Measurements from ENCODE around the gene PDE4B.
A peak's percentile ranks its signal among the peaks of the same experiment; 100 is the strongest.

The PDE4B gene

GRCh38 chr1:65792669-65793358 is at the start of gene PDE4B:
Gene PDE4B (plus strand): TSS chr1:65792895.
- no peak for DNase-seq (ENCODE audit: low spot score)

- no peak for DNase-seq (ENCODE audit: low spot score)
These were observed 48.0 kb upstream of the PDE4B start for GRCh38 chr1:65744731-65745130.

GRCh38 chr1:65751961-65752360 is 40.7 kb upstream of the PDE4B start:
- DNase-seq (ENCODE audit: low spot score) = no peak

DNA sequence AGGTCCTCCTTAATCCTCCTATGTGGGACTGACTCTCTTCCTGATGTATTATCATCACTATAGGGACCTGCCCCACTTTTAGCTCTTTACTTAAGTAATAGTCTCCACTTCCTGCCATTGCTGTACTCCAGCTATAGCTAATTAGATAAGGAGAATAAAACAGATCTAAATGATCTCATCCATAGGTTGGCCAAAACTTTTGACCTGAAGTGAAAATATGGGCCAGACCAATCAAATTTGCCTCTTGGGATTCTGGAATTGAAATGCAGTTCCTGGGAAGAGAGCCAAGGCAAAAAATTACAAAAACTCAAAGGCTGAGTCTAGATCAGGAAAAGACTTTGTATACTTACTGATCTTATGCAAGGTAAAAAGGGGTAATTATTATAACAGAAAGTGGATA is 36.1 kb upstream of the PDE4B start:
- no peak for DNase-seq (ENCODE audit: low spot score)

GRCh38 chr1:65757531-65757930 is 35.2 kb upstream of the PDE4B start:
- DNase-seq (ENCODE audit: low spot score) = no peak

DNA sequence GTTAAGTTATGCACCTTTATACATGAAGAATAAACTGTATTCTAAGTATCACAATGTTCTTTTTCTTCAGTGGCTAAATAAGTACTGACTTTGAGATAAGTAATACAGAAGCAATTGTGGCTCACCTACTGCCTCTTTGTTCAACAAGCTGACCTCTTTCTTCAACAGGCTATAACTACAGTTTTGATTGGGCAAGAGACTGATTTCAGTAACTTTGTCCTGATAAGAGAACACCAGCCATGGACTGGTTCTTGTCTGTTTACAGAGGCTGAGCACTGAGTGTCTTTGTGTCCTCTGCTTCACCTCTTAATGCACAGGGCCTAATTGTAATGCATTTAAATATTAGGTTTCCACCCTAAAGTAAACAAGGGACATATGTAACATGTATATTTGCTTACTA is 34.6 kb upstream of the PDE4B start:
- DNase-seq (ENCODE audit: low spot score) = no peak

DNA sequence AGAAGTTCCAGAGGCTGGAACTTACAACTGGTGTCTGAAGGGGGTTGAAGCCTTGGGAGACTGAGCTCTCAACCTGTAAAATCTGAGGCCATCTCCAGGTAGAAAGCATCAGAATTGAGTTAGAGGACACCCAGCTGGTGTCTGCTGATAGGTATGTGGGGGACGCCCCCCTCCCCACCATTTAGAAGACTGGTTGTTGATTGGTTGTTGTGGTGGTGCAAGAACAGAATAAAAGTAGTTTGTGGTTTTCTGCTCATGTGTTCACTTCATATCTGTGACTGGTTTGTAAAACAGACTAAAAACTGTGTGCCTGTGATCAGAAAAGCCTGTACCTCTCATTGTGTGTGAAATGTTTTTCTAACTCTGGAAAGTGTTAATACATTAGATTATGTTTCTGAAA is 33.2 kb upstream of the PDE4B start:
- no peak for DNase-seq (ENCODE audit: low spot score)

DNA sequence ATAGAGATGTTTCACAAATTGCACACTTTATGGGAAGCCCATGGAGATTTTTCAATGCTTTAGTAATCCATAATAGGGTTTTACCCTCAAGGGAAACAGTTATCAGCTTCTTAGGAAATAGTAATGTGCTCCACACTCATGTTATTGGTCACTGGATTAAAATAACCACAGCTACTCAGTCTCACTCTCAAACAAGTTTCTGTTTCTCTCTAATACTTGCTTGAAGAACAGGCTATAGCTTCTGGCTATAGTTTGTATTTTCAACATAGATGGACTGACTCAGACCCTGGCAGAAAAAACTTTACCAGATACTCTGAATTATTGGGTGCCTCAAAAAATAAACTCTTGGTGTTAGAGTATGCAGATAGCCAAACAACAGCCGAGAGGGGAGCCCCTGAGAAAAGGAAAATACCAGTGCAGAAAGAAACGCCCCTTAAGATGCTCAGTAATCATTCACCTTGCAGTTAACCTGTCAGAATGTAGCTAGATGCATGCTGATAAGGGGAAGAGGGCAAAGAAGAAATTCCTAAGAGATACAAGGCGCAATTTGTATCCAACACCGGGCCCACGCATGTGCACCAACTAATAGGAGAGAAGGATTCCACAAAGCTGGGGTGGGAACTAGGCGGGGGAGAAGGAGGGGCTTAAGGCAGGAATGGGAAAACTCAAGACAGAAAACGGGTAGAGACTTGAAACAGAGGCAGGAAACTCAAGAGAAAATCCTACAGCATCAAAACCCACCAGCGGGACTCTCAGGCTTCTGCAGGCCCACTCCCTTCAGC is 30.4 kb upstream of the PDE4B start:
- DNase-seq (ENCODE audit: low spot score) = no peak

- no peak for DNase-seq (ENCODE audit: low spot score)
These were observed 28.6 kb upstream of the PDE4B start for GRCh38 chr1:65764052-65764451.

- no peak for DNase-seq (ENCODE audit: low spot score)
These were observed 27.1 kb upstream of the PDE4B start for GRCh38 chr1:65765631-65766030.

- DNase-seq (ENCODE audit: low spot score) = no peak
These were observed 23.1 kb upstream of the PDE4B start for GRCh38 chr1:65769636-65770035.

DNA sequence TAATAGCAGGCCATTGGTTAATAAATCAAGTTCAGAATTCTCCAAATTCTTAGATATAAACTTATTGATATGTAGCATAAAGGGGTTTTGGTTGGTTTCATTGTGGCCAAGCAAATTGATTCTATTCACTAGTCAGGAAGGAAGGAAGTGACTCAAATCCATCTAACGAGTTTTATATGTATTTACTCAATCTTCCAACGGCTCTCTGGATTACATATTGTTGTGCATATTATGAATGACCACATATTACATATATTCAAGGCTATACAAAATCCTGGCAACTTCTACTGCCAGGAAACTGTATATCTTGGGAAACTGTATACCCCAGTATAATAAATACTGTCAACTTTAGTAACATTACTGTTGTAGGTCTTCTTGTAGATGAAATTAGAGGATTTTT is 20.1 kb upstream of the PDE4B start:
- DNase-seq (ENCODE audit: low spot score) = no peak

DNA sequence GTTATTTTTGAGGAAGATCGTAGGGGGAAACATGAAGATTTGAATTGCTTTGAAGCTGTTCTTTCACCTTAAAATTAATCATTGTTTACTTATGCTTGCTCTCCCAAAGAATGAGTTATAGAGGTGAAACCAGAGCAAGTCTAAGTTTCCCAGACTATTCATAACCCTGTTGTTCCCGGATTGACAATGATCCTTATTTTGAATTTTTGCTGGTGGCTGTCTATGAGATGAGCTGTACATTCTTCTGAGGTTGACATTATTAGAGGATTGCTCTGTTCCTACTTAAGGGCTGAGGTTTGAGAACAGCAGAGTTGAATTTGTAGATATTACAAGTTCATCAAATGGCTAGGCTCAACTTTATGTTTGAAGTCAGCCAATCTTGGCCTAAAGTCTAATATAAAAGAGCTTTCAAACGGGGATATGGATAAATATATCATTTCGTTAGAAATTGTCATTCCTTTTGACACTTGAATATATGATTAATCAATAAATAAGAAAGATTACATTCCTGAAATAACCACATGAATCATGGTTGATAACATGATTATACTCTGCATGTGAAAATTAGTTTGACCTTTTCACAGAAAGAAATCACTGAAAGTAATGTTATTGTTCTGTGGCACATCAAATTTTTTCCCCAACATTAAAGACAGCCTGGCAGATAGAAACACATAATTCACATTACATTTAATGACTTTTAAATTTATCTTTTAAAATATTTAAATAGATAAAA is 19.1 kb upstream of the PDE4B start:
- no peak for DNase-seq (ENCODE audit: low spot score)

DNA sequence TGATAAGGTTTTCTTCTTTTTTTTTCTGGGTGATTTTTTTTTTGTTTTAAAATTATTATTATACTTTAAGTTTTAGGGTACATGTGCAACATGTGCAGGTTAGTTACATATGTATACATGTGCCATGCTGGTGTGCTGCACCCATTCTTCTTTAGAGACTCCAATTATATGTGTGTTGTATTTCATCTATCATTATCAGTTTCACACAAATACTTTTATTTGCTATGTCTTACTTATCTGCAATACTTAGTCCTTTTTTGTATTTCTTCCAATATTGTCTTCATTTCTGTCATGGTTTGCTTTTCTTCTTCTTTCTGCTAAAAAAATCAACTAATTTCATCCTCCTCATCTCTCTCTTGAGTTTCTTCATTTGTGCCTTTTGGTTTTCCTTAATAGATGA is 3.9 kb upstream of the PDE4B start:
- no peak for DNase-seq (ENCODE audit: low spot score)

- DNase-seq (ENCODE audit: low spot score) = no peak
These were observed 1.3 kb upstream of the PDE4B start for GRCh38 chr1:65791396-65791795.

DNA sequence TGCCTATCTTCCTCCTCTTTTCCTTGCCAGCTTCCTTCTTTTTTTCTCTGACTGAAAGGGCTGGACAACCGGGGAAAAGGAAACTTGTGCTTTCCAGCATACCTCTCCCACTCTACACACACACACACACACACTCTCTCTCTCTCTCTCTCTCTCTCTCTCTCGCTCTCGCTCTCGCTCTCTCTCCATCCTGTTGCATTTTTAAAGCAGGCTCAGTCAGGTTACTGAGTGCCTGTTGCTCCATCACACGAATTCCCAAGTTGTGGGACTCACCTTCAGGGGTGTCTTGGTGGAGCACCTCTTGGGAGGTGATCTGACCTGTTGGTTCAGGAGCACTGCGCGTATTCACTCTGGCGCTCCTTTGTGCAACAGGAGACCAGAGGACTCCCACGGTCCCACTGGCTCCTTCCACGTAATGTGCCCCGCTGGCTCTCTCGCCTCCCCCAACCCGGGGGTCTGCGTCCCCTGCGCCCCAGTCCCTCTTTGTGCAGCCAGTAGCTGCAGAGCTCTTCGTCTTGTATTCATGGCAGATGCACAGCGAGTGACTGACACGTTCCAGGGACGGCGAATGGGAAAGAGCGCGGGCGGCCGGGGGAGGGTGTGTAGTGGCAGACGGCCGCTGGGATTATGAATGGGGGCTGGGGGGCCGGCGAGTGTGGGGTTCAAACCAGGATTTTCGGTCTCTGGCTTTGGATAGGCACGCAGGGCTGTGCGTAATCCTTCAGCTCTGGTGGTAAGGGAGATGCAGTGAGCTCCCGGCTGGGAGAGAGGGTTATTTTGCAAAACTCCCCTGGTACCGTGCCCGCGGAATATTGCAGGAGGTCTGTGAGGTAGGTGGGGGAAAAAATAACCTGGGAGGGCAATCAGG is 660 bp upstream of the PDE4B start:
- no peak for DNase-seq (ENCODE audit: low spot score)

DNA sequence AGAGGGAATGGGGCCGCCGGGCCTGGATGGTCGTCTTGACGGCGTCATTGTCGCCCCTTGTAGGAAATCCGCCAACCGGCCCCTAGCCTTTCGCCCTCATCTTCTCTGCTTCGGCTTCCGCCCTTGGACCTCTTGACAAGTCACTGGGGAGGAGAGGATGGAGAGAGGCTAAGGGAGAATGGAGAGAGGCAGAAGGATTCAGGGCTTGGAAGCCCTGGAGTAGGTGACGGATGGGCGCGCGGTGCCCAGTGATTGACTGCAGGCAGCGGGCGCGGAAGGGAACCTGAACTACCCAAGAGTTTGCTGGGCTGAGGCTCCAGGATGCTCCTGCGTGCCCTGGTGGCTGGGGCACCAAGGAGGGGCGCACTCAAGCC is 651 bp downstream of the PDE4B start:
- no peak for DNase-seq (ENCODE audit: low spot score)

GRCh38 chr1:65795311-65795710 is 2.6 kb downstream of the PDE4B start:
- DNase-seq (ENCODE audit: low spot score) = no peak

DNA sequence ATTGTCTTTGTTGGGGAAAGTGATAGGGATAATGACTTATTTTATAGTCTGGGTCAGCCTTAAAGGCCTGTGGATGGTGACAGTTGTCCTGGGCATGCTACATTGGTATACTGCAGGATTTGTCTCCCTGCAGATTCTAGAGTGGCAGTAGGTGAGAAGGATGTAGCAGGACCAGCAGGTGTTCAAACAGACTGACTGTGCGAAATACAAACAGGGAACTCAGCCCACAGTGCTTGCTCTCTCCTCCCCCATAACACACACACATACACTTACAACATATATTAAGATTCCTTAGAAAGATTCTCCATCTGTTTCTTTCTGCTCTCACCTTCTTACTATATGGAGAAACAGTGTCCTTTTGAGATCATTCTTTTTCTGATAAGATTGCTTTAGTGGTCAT is 6.9 kb downstream of the PDE4B start:
- DNase-seq (ENCODE audit: low spot score) = no peak

DNA sequence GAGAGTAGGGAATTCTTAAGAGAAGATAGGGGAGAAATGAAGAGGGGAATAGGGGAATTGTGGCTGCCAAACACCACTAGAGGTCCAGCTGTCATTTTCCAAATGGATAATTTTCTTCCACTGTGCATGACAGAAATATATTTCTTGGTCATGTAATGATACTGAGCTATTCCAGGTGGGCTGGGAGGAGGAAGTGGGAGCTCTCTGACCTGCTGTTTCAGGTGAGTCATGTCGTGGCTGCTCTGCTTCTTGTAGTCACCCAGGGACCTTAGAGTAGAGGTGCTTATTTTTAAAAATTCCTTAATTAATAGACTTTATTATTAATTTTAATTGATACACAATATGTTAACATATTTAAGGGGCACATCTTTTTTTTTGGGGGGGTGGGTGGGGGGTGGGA is 11.9 kb downstream of the PDE4B start:
- DNase-seq (ENCODE audit: low spot score) = no peak

DNA sequence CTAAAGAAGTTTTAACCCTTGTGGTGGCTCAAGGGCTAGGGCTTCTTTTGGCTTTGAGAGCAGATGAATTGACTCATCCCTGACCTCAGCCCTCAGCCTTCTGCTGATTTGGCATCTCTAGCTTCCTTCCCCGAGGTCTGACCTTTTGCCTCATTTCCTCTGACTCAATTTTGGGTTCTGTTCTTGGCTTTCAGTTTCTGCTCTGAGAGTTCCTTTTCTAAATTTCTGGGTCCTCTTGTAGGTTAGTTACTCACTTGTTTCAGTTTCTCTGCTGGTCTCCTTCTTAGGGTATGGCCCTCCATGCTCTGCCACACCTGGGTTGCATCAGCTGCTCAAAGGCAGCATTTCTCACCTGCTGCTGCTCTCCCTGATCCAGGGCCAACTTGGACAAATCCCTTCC is 19.4 kb downstream of the PDE4B start:
- peak; percentile 7 for DNase-seq (ENCODE audit: low spot score)

DNA sequence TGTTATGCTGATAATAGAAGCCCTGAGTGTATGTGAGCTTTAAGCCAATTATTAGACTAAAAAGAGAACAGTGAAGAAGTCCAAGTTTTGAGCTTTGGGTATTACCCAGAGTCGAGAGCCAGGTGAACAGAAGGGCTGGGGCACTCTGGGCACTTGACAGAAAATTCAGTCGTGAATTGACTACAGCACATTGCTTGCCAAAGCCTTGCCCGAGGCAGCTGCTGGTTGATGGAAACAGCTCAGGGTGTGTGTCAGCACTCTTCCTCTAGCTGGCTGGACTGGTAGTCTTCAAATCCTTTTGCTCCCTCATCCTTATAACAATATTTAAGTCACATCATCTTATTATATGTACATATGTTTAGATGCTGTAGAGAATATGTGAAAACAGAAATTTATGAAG is 21.3 kb downstream of the PDE4B start:
- DNase-seq (ENCODE audit: low spot score) = no peak

All from CD4-positive, alpha-beta T cell treated with Interleukin-6 at 100 ng/mL for 8 hours (primary cell).